IPS-NIHi7 (cell line): ENCODE results near the gene ARHGAP6.
A peak's percentile ranks its signal among the peaks of the same experiment; 100 is the strongest.

Experiments used
- DNase-seq: peaks from one replicate; pipeline ENCODE4 v3.0.0; 2012; ENCODE audit warnings: mixed read lengths; ENCODE audit errors: extremely low spot score

The ARHGAP6 gene

DNA sequence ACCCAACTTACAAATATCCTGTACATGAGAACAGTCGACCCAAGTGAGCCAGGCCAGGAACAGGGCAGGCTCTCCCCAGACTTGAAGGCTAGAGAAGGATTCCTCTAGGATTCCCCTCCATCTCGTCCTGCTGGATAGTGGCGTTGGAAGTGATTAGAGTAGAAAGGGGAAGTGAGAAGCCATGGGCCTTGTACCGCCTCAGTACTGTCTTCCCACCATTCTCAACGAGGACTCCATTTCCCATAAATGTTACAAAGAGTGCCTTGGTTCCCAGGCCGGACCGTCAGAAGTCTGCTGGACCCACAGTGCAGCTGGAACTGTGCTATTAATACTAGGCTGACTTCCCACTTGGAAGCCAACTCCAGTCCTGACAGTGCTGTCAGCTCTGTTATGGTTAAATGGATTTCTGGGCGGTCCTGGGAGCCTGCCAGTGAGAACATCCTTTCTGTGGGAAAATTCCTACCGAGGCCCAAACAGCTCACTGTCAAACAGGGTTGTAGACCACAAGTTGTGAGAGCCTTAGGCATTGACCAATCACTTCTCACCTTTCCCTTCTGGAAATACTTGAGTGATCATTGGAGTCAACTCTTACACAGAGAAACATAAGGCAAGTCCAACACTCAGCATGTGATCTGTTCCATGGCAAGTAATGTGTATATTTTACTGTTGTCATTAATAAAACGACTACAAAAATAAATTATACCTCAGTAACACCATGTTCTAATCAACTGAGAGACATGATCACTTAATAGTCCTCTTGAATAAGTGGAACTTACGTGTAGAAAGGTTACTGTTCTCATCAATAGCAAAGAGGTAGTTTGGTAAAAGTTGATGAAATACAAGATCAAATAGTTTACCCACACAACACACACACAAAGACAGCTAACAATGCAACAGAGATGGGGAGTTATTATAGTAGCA, 314.1 kb downstream of the ARHGAP6 start:
- DNase-seq: no peak

GRCh38 chrX:11349661-11350337, 315.9 kb downstream of the ARHGAP6 start:
- DNase-seq: no peak

GRCh38 chrX:11349020-11349419, 316.7 kb downstream of the ARHGAP6 start:
- no peak for DNase-seq

DNA sequence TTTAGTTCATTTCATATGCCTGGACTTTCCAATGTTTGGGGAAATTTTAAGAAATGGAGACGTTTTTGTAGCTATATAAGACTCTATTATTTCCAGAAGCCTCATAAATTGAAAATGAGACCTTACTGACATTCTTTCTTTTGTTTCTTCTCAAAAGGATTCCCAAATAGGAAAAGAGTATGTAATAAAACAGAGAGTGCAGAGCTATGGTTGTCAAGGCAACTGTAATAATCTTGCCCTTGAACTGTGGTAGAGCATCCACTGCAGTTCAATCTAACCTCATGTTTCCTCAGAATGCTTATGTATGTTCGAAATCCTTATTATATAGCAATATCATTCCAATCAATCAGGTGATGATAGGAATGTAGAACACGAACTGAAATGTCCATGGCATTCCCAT, 318.4 kb downstream of the ARHGAP6 start:
- DNase-seq: no peak

- DNase-seq: no peak
Observed at GRCh38 chrX:11346121-11346682, 319.5 kb downstream of the ARHGAP6 start.

DNA sequence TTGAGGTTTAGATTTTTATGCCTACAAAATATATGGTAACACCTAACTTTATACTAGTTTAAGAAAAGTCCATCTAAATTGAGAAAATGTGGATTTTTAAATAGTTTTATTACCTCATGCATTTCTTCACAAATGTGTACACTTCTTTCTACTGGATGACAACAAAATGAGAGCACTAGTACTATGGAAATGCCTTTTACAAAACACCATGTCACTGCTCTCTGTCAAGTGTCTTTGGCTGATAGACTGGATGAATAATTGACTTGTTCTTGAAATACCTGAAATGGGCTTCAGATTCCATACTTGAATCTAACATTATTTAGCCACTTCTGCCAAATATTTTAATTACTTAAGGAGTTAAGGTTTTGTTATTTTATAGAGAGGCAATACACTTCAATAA, 323.0 kb downstream of the ARHGAP6 start:
- no peak for DNase-seq

- no peak for DNase-seq
Observed at GRCh38 chrX:11341274-11342201, 324.2 kb downstream of the ARHGAP6 start.

- no peak for DNase-seq
Observed at GRCh38 chrX:11337292-11338009, 328.3 kb downstream of the ARHGAP6 start.

GRCh38 chrX:11336201-11336600, 329.5 kb downstream of the ARHGAP6 start:
- no peak for DNase-seq

DNA sequence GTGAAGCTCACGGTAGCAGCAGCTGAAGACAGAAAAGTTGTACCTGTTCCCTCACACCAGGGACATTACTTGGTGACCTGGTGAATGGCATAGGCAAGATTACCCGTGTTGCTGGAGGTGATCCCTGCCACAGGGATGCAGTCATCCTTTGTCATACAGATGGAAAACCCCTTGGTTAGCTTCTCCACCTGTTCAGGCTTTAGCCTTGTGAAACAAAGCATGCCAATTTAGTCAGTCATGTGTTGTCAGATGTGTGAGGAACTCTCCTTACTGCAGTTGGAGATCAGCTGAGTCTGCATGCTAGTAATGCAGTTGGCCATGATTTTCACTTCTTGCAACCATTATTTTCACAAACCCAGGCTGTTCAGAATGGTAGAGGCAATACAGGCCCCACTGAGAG, 331.6 kb downstream of the ARHGAP6 start:
- DNase-seq: no peak

DNA sequence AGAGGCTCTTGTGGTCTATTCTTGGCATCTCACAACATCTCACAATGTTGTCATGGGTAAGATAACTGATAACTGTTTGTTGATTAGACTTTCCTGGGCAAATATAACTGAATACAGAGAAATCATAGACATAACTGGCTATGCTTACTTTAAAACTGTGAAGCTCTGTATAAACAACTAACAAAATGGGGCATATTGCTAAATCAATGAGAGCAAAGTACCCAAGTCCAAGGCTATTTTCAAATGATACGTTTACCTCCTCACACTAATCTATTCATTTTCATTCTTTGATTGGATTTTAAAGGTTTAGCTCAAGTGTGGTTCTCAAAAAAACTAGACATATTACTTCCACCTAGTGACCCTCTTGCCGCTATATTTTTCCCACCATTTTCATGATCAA, 333.9 kb downstream of the ARHGAP6 start:
- no peak for DNase-seq

- no peak for DNase-seq
Observed at GRCh38 chrX:11329021-11329420, 336.7 kb downstream of the ARHGAP6 start.

DNA sequence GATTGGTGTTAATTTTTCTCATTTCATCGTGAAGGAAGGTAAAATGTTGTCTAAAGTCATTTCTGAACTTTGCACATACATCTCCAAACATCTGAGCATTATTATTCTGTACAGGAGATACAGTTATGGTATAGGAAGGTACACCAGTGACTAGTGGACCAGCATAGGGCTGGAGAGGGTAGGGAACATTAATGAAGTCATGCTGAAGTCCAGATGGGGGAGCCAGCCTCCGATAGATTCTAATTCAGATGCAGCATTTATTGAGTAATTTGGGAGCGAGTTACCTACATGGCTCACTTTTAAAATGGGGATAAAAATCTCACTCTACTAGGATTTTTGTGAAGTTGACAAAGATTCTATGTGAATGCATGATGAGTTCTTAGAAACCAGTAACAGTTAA, 337.6 kb downstream of the ARHGAP6 start:
- no peak for DNase-seq

DNA sequence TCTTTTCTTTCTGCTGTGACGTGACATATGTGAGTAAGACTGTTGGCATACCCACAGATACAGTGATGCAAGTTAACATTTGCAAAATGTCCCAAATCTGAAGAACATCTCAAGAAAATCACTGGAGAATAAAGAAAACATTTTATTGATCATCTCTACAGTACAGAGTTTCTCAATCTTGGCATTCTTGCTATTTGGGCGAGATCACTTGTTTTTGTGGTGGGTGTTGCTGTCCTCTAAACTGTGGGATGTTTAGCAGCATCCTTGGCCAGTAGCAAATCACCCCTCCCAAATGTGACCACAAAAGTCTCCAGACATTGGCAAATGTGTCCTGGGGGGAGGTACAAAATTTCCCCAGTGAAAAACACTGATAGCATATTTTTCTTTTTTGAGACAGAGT, 343.7 kb downstream of the ARHGAP6 start:
- no peak for DNase-seq

GRCh38 chrX:11319806-11320520, 345.8 kb downstream of the ARHGAP6 start:
- DNase-seq: no peak

GRCh38 chrX:11311706-11312105, 354.0 kb downstream of the ARHGAP6 start:
- DNase-seq: no peak

DNA sequence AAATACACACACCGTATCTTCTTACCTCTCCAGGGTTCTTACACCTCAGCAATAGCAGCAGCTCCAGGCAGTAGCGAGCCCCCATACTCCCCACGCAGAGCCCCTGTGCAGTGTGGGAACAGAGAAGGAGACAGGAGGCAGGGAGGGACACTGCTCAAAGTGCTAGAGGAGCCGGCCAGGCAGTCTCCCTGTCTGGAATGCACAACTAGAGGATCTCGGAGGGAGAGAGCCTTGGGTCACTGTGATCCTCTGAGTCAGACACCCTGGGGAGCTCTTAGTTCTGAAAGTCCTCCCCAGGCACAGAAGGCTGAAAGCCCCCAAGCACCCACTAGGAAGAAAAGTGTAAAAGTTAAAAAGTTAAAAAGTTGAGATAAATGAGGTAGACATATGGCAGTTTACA, 356.5 kb downstream of the ARHGAP6 start:
- DNase-seq: peak; percentile 32

DNA sequence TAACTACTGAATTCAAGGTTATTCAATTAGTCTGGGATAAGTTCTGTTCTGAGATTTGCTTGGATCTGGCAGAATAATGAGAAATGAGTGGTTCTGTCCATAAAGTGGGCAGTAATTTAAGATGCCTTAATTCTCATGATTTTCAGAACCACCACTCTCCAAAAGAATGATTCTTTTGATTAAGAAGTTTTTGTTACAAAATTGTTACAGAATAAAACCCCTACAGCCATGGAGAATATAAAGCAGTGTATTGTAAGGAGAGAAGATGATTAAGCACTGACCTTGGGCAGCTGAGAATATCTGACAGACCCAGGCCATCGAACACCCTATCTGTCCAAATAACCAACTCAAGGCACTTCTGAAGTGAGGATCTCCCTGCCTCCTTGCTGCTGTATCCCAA, 360.1 kb downstream of the ARHGAP6 start:
- no peak for DNase-seq

- DNase-seq: no peak
Observed at GRCh38 chrX:11304829-11305228, 360.9 kb downstream of the ARHGAP6 start.

GRCh38 chrX:11298600-11298999, 367.1 kb downstream of the ARHGAP6 start:
- no peak for DNase-seq
